ENCODE results near the gene NECAB3.
"Not testable (repeated sequence)": the region's sequence is repeated elsewhere in the genome, so short reads cannot be mapped to it uniquely, and the experiment has no call there.

- TF ChIP-seq CTCF (IDR thresholded peaks at IDR 0.05; ENCODE audit: low read length); EZH2 (IDR thresholded peaks at IDR 0.05; ENCODE audit: borderline replicate concordance, low read length): not testable (repeated sequence)
Observed at GRCh38 chr20:33700696-33701441, 26.6 kb upstream of the NECAB3 start.
